DOHH2 (cell line): ENCODE measurements around the gene TRAF3.
"Not testable (repeated sequence)": the region's sequence is repeated elsewhere in the genome, so short reads cannot be mapped to it uniquely, and the experiment has no call there.

Experiments used
- H3F3A ChIP-seq: fragments of 200-600 bp; sonication (generic), shearing (Covaris generic); 2 replicates; pipeline ENCODE4 v1.6.0; 2016; ENCODE audit warnings: antibody characterized with exemption, mild to moderate bottlenecking; ENCODE audit not compliant: control insufficient read depth, insufficient read depth
- H3K27ac ChIP-seq: fragments of 200-600 bp; sonication (generic); 2 replicates; pipeline ENCODE4 v1.5.1; 2014; ENCODE audit warnings: low read depth, mild to moderate bottlenecking, low read length, moderate library complexity
- H3K27me3 ChIP-seq: fragments of 200-600 bp; sonication (generic); 2 replicates; pipeline ENCODE4 v1.6.1; 2014; ENCODE audit warnings: mild to moderate bottlenecking, low read length, mixed read lengths; ENCODE audit not compliant: control insufficient read depth
- H3K36me3 ChIP-seq: fragments of 200-600 bp; sonication (generic); 2 replicates; pipeline ENCODE4 v1.6.1; 2014; ENCODE audit warnings: mild to moderate bottlenecking, low read length, moderate library complexity, mixed read lengths; ENCODE audit not compliant: control insufficient read depth
- H3K4me1 ChIP-seq: fragments of 200-600 bp; sonication (generic); 2 replicates; pipeline ENCODE4 v1.6.1; 2014; ENCODE audit warnings: mild to moderate bottlenecking, low read length, mixed read lengths; ENCODE audit not compliant: control insufficient read depth
- H3K4me2 ChIP-seq: fragments of 200-600 bp; sonication (generic); 2 replicates; pipeline ENCODE4 v1.6.0; 2014; ENCODE audit warnings: mild to moderate bottlenecking, low read length, moderate library complexity
- H3K4me3 ChIP-seq: fragments of 200-600 bp; sonication (generic); 2 replicates; pipeline ENCODE4 v1.5.1; 2014; ENCODE audit warnings: mild to moderate bottlenecking, low read length, mixed read lengths
- H3K79me2 ChIP-seq: fragments of 200-600 bp; sonication (generic); 2 replicates; pipeline ENCODE4 v1.6.1; 2014; ENCODE audit warnings: mild to moderate bottlenecking, low read length, mixed read lengths; ENCODE audit not compliant: control insufficient read depth
- H3K9me2 ChIP-seq: fragments of 200-600 bp; sonication (generic); replicated peaks from 2 replicates; pipeline ENCODE4 v1.6.1; 2014; ENCODE audit warnings: mild to moderate bottlenecking, low read length, mixed read lengths; ENCODE audit not compliant: control insufficient read depth
- H3K9me3 ChIP-seq: fragments of 200-600 bp; sonication (generic); 2 replicates; pipeline ENCODE4 v1.6.1; 2014; ENCODE audit warnings: antibody characterized with exemption, low read length, mixed read lengths; ENCODE audit not compliant: control insufficient read depth, insufficient read depth
- H4K20me1 ChIP-seq: fragments of 200-600 bp; sonication (generic); 2 replicates; pipeline ENCODE4 v1.6.0; 2014; ENCODE audit warnings: low read depth, mild to moderate bottlenecking, antibody characterized with exemption, low read length, moderate library complexity; ENCODE audit not compliant: control insufficient read depth, insufficient read depth
- CTCF ChIP-seq: fragments of 200-600 bp; sonication (generic); IDR thresholded peaks from one replicate; pipeline ENCODE4 v1.5.1; 2014; ENCODE audit warnings: antibody characterized with exemption, mild to moderate bottlenecking, low read depth, low read length; ENCODE audit not compliant: poor library complexity, severe bottlenecking
- EZH2phosphoT487 ChIP-seq: fragments of 200-600 bp; sonication (generic); IDR thresholded peaks from 2 replicates; pipeline ENCODE4 v1.6.1; 2017; ENCODE audit warnings: borderline replicate concordance, mild to moderate bottlenecking, antibody characterized with exemption, low read length, moderate library complexity, mixed read lengths

TRAF3 gene

GRCh38 chr14:102833341-102833740 lies 56.1 kb downstream of the TRAF3 start:
- no peak for TF ChIP-seq EZH2phosphoT487
- no peak for TF ChIP-seq CTCF
- H3K36me3 ChIP-seq = peaks cover 14% of the 10 kb centered on the region; the same call in 1 of the 2 replicates
- no peaks in the 10 kb centered on the region for H3K27me3 ChIP-seq
- H3K4me3 ChIP-seq = no peak overlapping the region
- H3K4me1 ChIP-seq = 0 out of 2 replicates have a peak, but pooled peaks cover 3% of the 10 kb centered on the region
- H3F3A ChIP-seq = no peaks in the 10 kb centered on the region
- no peaks in the 10 kb centered on the region for H3K9me3 ChIP-seq
- H3K27ac ChIP-seq = no peak overlapping the region
- H3K79me2 ChIP-seq = peaks cover 14% of the 10 kb centered on the region
- no peaks in the 10 kb centered on the region for H4K20me1 ChIP-seq
- no peak overlapping the region for H3K4me2 ChIP-seq
- no peaks in the 10 kb centered on the region for H3K9me2 ChIP-seq

GRCh38 chr14:102833991-102834390 lies 56.7 kb downstream of the TRAF3 start:
- no peaks in the 10 kb centered on the region for H4K20me1 ChIP-seq
- no peak overlapping the region for H3K27ac ChIP-seq
- no peaks in the 10 kb centered on the region for H3K9me3 ChIP-seq
- H3K9me2 ChIP-seq = no peaks in the 10 kb centered on the region
- H3F3A ChIP-seq = no peaks in the 10 kb centered on the region
- no peaks in the 10 kb centered on the region for H3K27me3 ChIP-seq
- TF ChIP-seq EZH2phosphoT487 (no peak), CTCF (no peak)
- H3K4me1 ChIP-seq = 0 out of 2 replicates have a peak, but pooled peaks cover 3% of the 10 kb centered on the region
- H3K4me3 ChIP-seq = no peak overlapping the region
- peaks cover 10% of the 10 kb centered on the region for H3K79me2 ChIP-seq
- H3K4me2 ChIP-seq = no peak overlapping the region
- peaks cover 16% of the 10 kb centered on the region; the same call in 1 of the 2 replicates for H3K36me3 ChIP-seq

- no peaks in the 10 kb centered on the region for H3K79me2 ChIP-seq
- H3K27ac ChIP-seq = no peak overlapping the region
- H3K4me1 ChIP-seq = 0 out of 2 replicates have a peak, but pooled peaks cover 3% of the 10 kb centered on the region
- TF ChIP-seq CTCF = no peak
- TF ChIP-seq EZH2phosphoT487 = no peak
- no peaks in the 10 kb centered on the region for H3K9me3 ChIP-seq
- H3F3A ChIP-seq = no peaks in the 10 kb centered on the region
- peaks cover 11% of the 10 kb centered on the region; the same call in 1 of the 2 replicates for H3K36me3 ChIP-seq
- no peaks in the 10 kb centered on the region for H3K9me2 ChIP-seq
- H4K20me1 ChIP-seq = no peaks in the 10 kb centered on the region
- no peaks in the 10 kb centered on the region for H3K27me3 ChIP-seq
- H3K4me2 ChIP-seq = no peak overlapping the region
- H3K4me3 ChIP-seq = no peak overlapping the region
Measured at GRCh38 chr14:102835959-102836358, 58.7 kb downstream of the TRAF3 start.

GRCh38 chr14:102837120-102837519 lies 59.9 kb downstream of the TRAF3 start:
- H3K4me1 ChIP-seq, H3K9me2 ChIP-seq, H3K4me2 ChIP-seq, H3K4me3 ChIP-seq, H3F3A ChIP-seq, H3K36me3 ChIP-seq, H3K79me2 ChIP-seq, H3K27ac ChIP-seq, H3K9me3 ChIP-seq, H3K27me3 ChIP-seq, H4K20me1 ChIP-seq: not testable (repeated sequence)
